MM.1S (cell line): Measurements from ENCODE around the gene MAEA.

ENCODE experiments used
- DNase-seq: peaks from one replicate; pipeline ENCODE4 v3.0.0-alpha.2; 2015
- H2AFZ ChIP-seq: fragments of 300-600 bp; sonication (generic); 2 replicates; pipeline ENCODE4 v1.6.0; 2016; ENCODE audit warnings: antibody characterized with exemption, low read length
- H3F3A ChIP-seq: fragments of 300-600 bp; sonication (generic); 2 replicates; pipeline ENCODE4 v1.6.1; 2016; ENCODE audit warnings: mild to moderate bottlenecking, antibody characterized with exemption, low read length, moderate library complexity, mixed read lengths; ENCODE audit not compliant: insufficient read depth
- H3K27ac ChIP-seq: fragments of 300-600 bp; sonication (generic); 2 replicates; pipeline ENCODE4 v1.5.1; 2016; ENCODE audit warnings: mild to moderate bottlenecking, low read length
- H3K27me3 ChIP-seq: fragments of 300-600 bp; sonication (generic); replicated peaks from 2 replicates; pipeline ENCODE4 v1.6.0; 2016; ENCODE audit warnings: low read length; ENCODE audit not compliant: insufficient read depth
- H3K36me3 ChIP-seq: fragments of 300-600 bp; sonication (generic); replicated peaks from 2 replicates; pipeline ENCODE4 v1.6.1; 2016; ENCODE audit warnings: mild to moderate bottlenecking, low read length, mixed read lengths; ENCODE audit not compliant: insufficient read depth
- H3K4me1 ChIP-seq: fragments of 300-600 bp; sonication (generic); 2 replicates; pipeline ENCODE4 v1.6.1; 2016; ENCODE audit warnings: low read length, mixed read lengths
- H3K4me2 ChIP-seq: fragments of 300-600 bp; sonication (generic); 2 replicates; pipeline ENCODE4 v1.6.0; 2016; ENCODE audit warnings: low read depth, low read length
- H3K4me3 ChIP-seq: fragments of 300-600 bp; sonication (generic); 2 replicates; pipeline ENCODE4 v1.5.1; 2016; ENCODE audit warnings: low read length, mixed read lengths
- H3K79me2 ChIP-seq: fragments of 300-600 bp; sonication (generic); 2 replicates; pipeline ENCODE4 v1.6.1; 2016; ENCODE audit warnings: mixed run types, low read length, mixed read lengths
- H3K9ac ChIP-seq: fragments of 300-600 bp; sonication (generic); 2 replicates; pipeline ENCODE4 v1.6.1; 2016; ENCODE audit warnings: low read length, mixed read lengths
- H3K9me2 ChIP-seq: fragments of 300-600 bp; sonication (generic); replicated peaks from 2 replicates; pipeline ENCODE4 v1.6.1; 2016; ENCODE audit warnings: mild to moderate bottlenecking, low read length, mixed read lengths; ENCODE audit not compliant: insufficient read depth
- H3K9me3 ChIP-seq: fragments of 300-600 bp; sonication (generic); replicated peaks from 2 replicates; pipeline ENCODE4 v1.6.1; 2016; ENCODE audit warnings: mild to moderate bottlenecking, low read length, mixed read lengths; ENCODE audit not compliant: insufficient read depth
- H4K20me1 ChIP-seq: fragments of 300-600 bp; sonication (generic); 2 replicates; pipeline ENCODE4 v1.6.1; 2016; ENCODE audit warnings: mild to moderate bottlenecking, low read length, moderate library complexity, mixed read lengths; ENCODE audit not compliant: insufficient read depth
- CTCF ChIP-seq: fragments of 300-600 bp; sonication (generic); IDR thresholded peaks from 2 replicates; pipeline ENCODE4 v1.5.1; 2016; ENCODE audit warnings: antibody characterized with exemption, low read length, mixed read lengths
- EZH2 ChIP-seq: fragments of 300-600 bp; sonication (generic); optimal IDR thresholded peaks from 2 replicates; pipeline ENCODE3; 2017; ENCODE audit warnings: low read depth, mild to moderate bottlenecking, antibody characterized with exemption, low read length, mixed read lengths
- EZH2phosphoT487 ChIP-seq: fragments of 300-600 bp; sonication (generic); IDR thresholded peaks from 2 replicates; pipeline ENCODE4 v1.6.1; 2018; ENCODE audit warnings: antibody characterized with exemption, low read length

Gene MAEA

GRCh38 chr4:1241466-1241935 lies 48.2 kb upstream of the MAEA start:
- Histone ChIP-seq H3F3A (no peaks in the 10 kb centered on the region), H3K4me1 (no peaks in the 10 kb centered on the region), H3K9me2 (no peaks in the 10 kb centered on the region), H3K36me3 (0 out of 2 replicates have a peak, but pooled peaks cover 4% of the 10 kb centered on the region), H3K9me3 (no peaks in the 10 kb centered on the region), H3K4me3 (no peak overlapping the region), H3K4me2 (no peak overlapping the region), H4K20me1 (peaks cover 10% of the 10 kb centered on the region; the same call in 1 of the 2 replicates), H3K27me3 (no peaks in the 10 kb centered on the region), H3K79me2 (peaks cover 83% of the 10 kb centered on the region), H2AFZ (no peak overlapping the region), H3K27ac (no peak overlapping the region), H3K9ac (no peak overlapping the region)
- no peak for DNase-seq
- TF ChIP-seq EZH2 (no peak), EZH2phosphoT487 (no peak), CTCF (no peak)

- H3K9ac ChIP-seq, result no peak overlapping the region
- no peak overlapping the region for H3K27ac ChIP-seq
- no peaks in the 10 kb centered on the region for H3K27me3 ChIP-seq
- no peak for DNase-seq
- H3K9me3 ChIP-seq, result no peaks in the 10 kb centered on the region
- H3K79me2 ChIP-seq, result peaks cover 89% of the 10 kb centered on the region
- no peak overlapping the region for H3K4me3 ChIP-seq
- H3K9me2 ChIP-seq, result no peaks in the 10 kb centered on the region
- TF ChIP-seq EZH2 (no peak), EZH2phosphoT487 (no peak), CTCF (no peak)
- H4K20me1 ChIP-seq, result peaks cover 10% of the 10 kb centered on the region; the same call in 1 of the 2 replicates
- 0 out of 2 replicates have a peak, but pooled peaks cover 4% of the 10 kb centered on the region for H3K36me3 ChIP-seq
- H2AFZ ChIP-seq, result no peak overlapping the region
- no peak overlapping the region for H3K4me2 ChIP-seq
- H3K4me1 ChIP-seq, result peaks cover 4% of the 10 kb centered on the region; the same call in 1 of the 2 replicates
- H3F3A ChIP-seq, result no peaks in the 10 kb centered on the region
Measured at GRCh38 chr4:1241936-1242505, 47.7 kb upstream of the MAEA start.

GRCh38 chr4:1242506-1243450 lies 46.9 kb upstream of the MAEA start:
- DNase-seq, result no peak
- peaks cover 6% of the 10 kb centered on the region; the same call in 1 of the 2 replicates for H3K4me1 ChIP-seq
- peaks cover 96% of the 10 kb centered on the region for H3K79me2 ChIP-seq
- H3K9me3 ChIP-seq, result no peaks in the 10 kb centered on the region
- peaks cover 10% of the 10 kb centered on the region; the same call in 1 of the 2 replicates for H4K20me1 ChIP-seq
- no peak overlapping the region for H3K4me2 ChIP-seq
- H3F3A ChIP-seq, result no peaks in the 10 kb centered on the region
- H3K27ac ChIP-seq, result no peak overlapping the region
- no peak overlapping the region for H3K4me3 ChIP-seq
- H2AFZ ChIP-seq, result no peak overlapping the region
- no peaks in the 10 kb centered on the region for H3K9me2 ChIP-seq
- H3K9ac ChIP-seq, result no peak overlapping the region
- H3K36me3 ChIP-seq, result 0 out of 2 replicates have a peak, but pooled peaks cover 4% of the 10 kb centered on the region
- H3K27me3 ChIP-seq, result no peaks in the 10 kb centered on the region
- TF ChIP-seq EZH2phosphoT487 (no peak), CTCF (no peak), EZH2 (no peak)
